K562 (cell line): ENCODE results near the gene BMP6. TPM values are rescaled to one million over a fixed set of nuclear protein-coding genes. Genes with fewer than 3 reads are reported as not detected.

Experiments
- ATAC-seq: fragments of 200-7000 bp; cut with Tn5 transposase; 3 replicates; pipeline ENCODE4 v1.9.1; 2020; ENCODE audit warnings: moderate library complexity
- BruUV-seq: library from RNA; stranded (reverse); fragments of 400-500 nt; replicated peaks from 2 replicates; lab custom pipeline; 2021; lab: Mats Ljungman, UMichigan
- CTCF ChIA-PET: fragments of 300-600 bp; formaldehyde crosslinking; extraction: SDS; loops from one replicate; lab custom pipeline; 2021; ENCODE audit warnings: low intra/inter-chr PET ratio; lab: Yijun Ruan, JAX
- POLR2A ChIA-PET: fragments of 300-600, 350-650 bp; sonication (Branson Sonifier 250); formaldehyde crosslinking; extraction: SDS; loops from one replicate; lab custom pipeline; 2021; ENCODE audit warnings: antibody characterized with exemption, inconsistent platforms; lab: Yijun Ruan, JAX
- DNase-seq, 4 experiments: peaks; one replicate each; pipeline versions ENCODE4 v3.0.0 to v3.0.0-alpha.2; 2011 to 2018; ENCODE audit warnings: low spot score in 3 of 4, mixed read lengths in 3 of 4; ENCODE audit errors: extremely low read depth in 1 of 4
- FAIRE-seq: peaks from 2 replicates; lab custom pipeline; 2011; peaks lifted over from hg19 to GRCh38; lab: Jason Lieb, UNC
- H2AFZ ChIP-seq: 2 replicates; pipeline ENCODE4 v1.6.0; 2011; ENCODE audit warnings: low read depth, low read length, control low read depth, inconsistent platforms
- H3K27ac ChIP-seq: fragments of 200-600 bp; 3 replicates; pipeline ENCODE4 v1.8.0; 2011; ENCODE audit warnings: low read depth, mild to moderate bottlenecking, control low read depth, inconsistent platforms, low read length, moderate library complexity, mixed read lengths; ENCODE audit errors: extremely low read depth
- H3K27me3 ChIP-seq, 2 experiments: fragments of 300-600 bp in 1 of 2; 2 replicates in 1 of 2; 3 replicates in 1 of 2; pipeline versions ENCODE4 v1.6.0 to v1.8.0; 2011; ENCODE audit warnings: inconsistent platforms in 2 of 2, low read length in 2 of 2, mild to moderate bottlenecking in 1 of 2, mixed read lengths in 1 of 2, moderate library complexity in 1 of 2; ENCODE audit not compliant: control insufficient read depth in 2 of 2, insufficient read depth in 2 of 2
- H3K36me3 ChIP-seq: fragments of 300-600 bp; 3 replicates; pipeline ENCODE4 v1.8.0; 2011; ENCODE audit warnings: mild to moderate bottlenecking, low read length, inconsistent platforms; ENCODE audit not compliant: control insufficient read depth, insufficient read depth
- H3K4me1 ChIP-seq, 2 experiments: fragments of 200-600 bp in 1 of 2; replicated peaks in 1 of 2; 2 replicates in 1 of 2; 3 replicates in 1 of 2; pipeline versions ENCODE4 v1.5.1 to v1.8.0; 2011; ENCODE audit warnings: inconsistent platforms in 2 of 2, low read length in 2 of 2, mild to moderate bottlenecking in 1 of 2, mixed read lengths in 1 of 2, moderate library complexity in 1 of 2; ENCODE audit not compliant: control insufficient read depth in 2 of 2, insufficient read depth in 2 of 2
- H3K4me2 ChIP-seq: 2 replicates; pipeline ENCODE4 v1.6.1; 2011; ENCODE audit warnings: low read length, control low read depth, inconsistent platforms, mixed read lengths; ENCODE audit not compliant: insufficient read depth
- H3K4me3 ChIP-seq: fragments of 200-600 bp; sonication (generic), shearing (Covaris generic); 2 replicates; pipeline ENCODE4 v1.5.1; 2016; ENCODE audit warnings: control low read depth, inconsistent platforms
- H3K79me2 ChIP-seq: fragments of 200-600 bp; 3 replicates; pipeline ENCODE4 v1.8.0; 2011; ENCODE audit warnings: low read length, inconsistent platforms; ENCODE audit not compliant: control insufficient read depth, insufficient read depth
- H3K9ac ChIP-seq, 2 experiments: 2 replicates each; pipeline versions ENCODE4 v1.6.0 to v1.6.1; 2011; ENCODE audit warnings: low read depth in 2 of 2, low read length in 2 of 2, control low read depth in 1 of 2, inconsistent platforms in 1 of 2, mild to moderate bottlenecking in 1 of 2, mixed read lengths in 1 of 2; ENCODE audit not compliant: insufficient read depth in 1 of 2
- H3K9me1 ChIP-seq: one replicate; pipeline ENCODE4 v1.6.0; 2011; ENCODE audit warnings: inconsistent platforms, mild to moderate bottlenecking, low read length, moderate library complexity; ENCODE audit not compliant: control insufficient read depth, insufficient read depth
- H3K9me3 ChIP-seq: replicated peaks from 2 replicates; pipeline ENCODE4 v1.5.1; 2011; ENCODE audit warnings: low read depth, low read length, inconsistent platforms; ENCODE audit not compliant: control insufficient read depth, insufficient read depth
- H4K20me1 ChIP-seq: replicated peaks from 2 replicates; pipeline ENCODE4 v1.6.1; 2011; ENCODE audit warnings: low read length, inconsistent platforms, mixed read lengths; ENCODE audit not compliant: control insufficient read depth, insufficient read depth
- CREBBP ChIP-seq: IDR thresholded peaks from one replicate; pipeline ENCODE4 v1.6.1; 2012; ENCODE audit warnings: low read depth, mild to moderate bottlenecking, control low read depth, inconsistent platforms, low read length
- EZH2 ChIP-seq: IDR thresholded peaks from 2 replicates; pipeline ENCODE4 v1.6.1; 2012; ENCODE audit warnings: low read depth, mild to moderate bottlenecking, inconsistent platforms, low read length, borderline replicate concordance
- FOXA3 ChIP-seq, 2 experiments: fragments of 450-650 bp in 1 of 2; sonication (generic) in 1 of 2; formaldehyde crosslinking; IDR thresholded peaks in 1 of 2; conservative IDR thresholded peaks in 1 of 2; 2 replicates each; pipeline versions ENCODE4 v1.4.0 to v1.8.0; 2020 to 2022; ENCODE audit warnings: mild to moderate bottlenecking in 2 of 2, missing genetic modification reagents in 1 of 2
- KLF13 ChIP-seq: fragments of 450-650 bp; IDR thresholded peaks from 2 replicates; pipeline ENCODE4 v1.6.1; 2016; ENCODE audit warnings: missing genetic modification characterization, low read depth, mild to moderate bottlenecking, missing compliant biosample characterization, moderate library complexity, borderline replicate concordance
- MAFF ChIP-seq: IDR thresholded peaks from 2 replicates; pipeline ENCODE4 v1.6.1; 2012; ENCODE audit warnings: low read length, improper control_type of control experiment
- MCM3 ChIP-seq: fragments of 450-650 bp; IDR thresholded peaks from 2 replicates; pipeline ENCODE4 v1.6.1; 2016
- NFATC3 ChIP-seq: fragments of 450-650 bp; IDR thresholded peaks from 2 replicates; pipeline ENCODE4 v1.6.1; 2017; ENCODE audit warnings: mild to moderate bottlenecking
- PHF20 ChIP-seq: fragments of 450-650 bp; IDR thresholded peaks from 2 replicates; pipeline ENCODE4 v1.6.1; 2018; ENCODE audit not compliant: partially characterized antibody
- SLC30A9 ChIP-seq: fragments of 250-450 bp; sonication (Bioruptor Pico); IDR thresholded peaks from 2 replicates; pipeline ENCODE4 v1.8.0; 2022; ENCODE audit warnings: mild to moderate bottlenecking, moderate library complexity
- SREBF2 ChIP-seq: sonication (generic); formaldehyde crosslinking; IDR thresholded peaks from 2 replicates; pipeline ENCODE4 v1.4.0; 2020; ENCODE audit warnings: mild to moderate bottlenecking, missing genetic modification reagents
- SRSF9 ChIP-seq: fragments of 200-400 bp; formaldehyde crosslinking; IDR thresholded peaks from 2 replicates; pipeline ENCODE4 v1.6.1; 2017; ENCODE audit warnings: low read depth, low read length, borderline replicate concordance
- TBL1XR1 ChIP-seq, 2 experiments: IDR thresholded peaks; 2 replicates each; pipeline ENCODE4 v1.6.1; 2012; ENCODE audit warnings: improper control_type of control experiment in 2 of 2, low read length in 2 of 2, mild to moderate bottlenecking in 1 of 2
- THRAP3 ChIP-seq: fragments of 450-650 bp; IDR thresholded peaks from 2 replicates; pipeline ENCODE4 v1.6.1; 2016; ENCODE audit warnings: mild to moderate bottlenecking, inconsistent platforms, borderline replicate concordance
- U2AF1 ChIP-seq: fragments of 200-400 bp; formaldehyde crosslinking; optimal IDR thresholded peaks from 2 replicates; pipeline ENCODE3; 2017; ENCODE audit warnings: mild to moderate bottlenecking, low read depth, low read length, moderate library complexity
- ZNF175 ChIP-seq: fragments of 200-800 bp; sonication (Bioruptor generic); IDR thresholded peaks from 2 replicates; pipeline ENCODE4 v1.6.1; 2016; ENCODE audit warnings: low read depth, mild to moderate bottlenecking, missing genetic modification characterization, missing compliant biosample characterization
- ZNF282 ChIP-seq: sonication (generic); formaldehyde crosslinking; IDR thresholded peaks from 2 replicates; pipeline ENCODE4 v1.8.1; 2023; ENCODE audit warnings: missing genetic modification reagents
- ZNF589 ChIP-seq: fragments of 200-800 bp; sonication (Bioruptor generic); IDR thresholded peaks from 2 replicates; pipeline ENCODE4 v1.6.1; 2016; ENCODE audit warnings: low read depth, missing genetic modification characterization, missing compliant biosample characterization
- WGBS: fragments of 100-300 bp; shearing (Covaris generic); methylation state at CpG from one replicate; pipeline ENCODE4 v1.1.6; 2016; ENCODE audit warnings: low coverage, mixed read lengths; ENCODE audit not compliant: insufficient coverage; ENCODE audit errors: missing lambda C conversion rate; 5-methylcytosine and 5-hydroxymethylcytosine counted together
- in situ Hi-C: fragments of 300-500 bp; cut with MboI; formaldehyde crosslinking; loops from 4 replicates; pipeline ENCODE4 v1.15.0; 2018; ENCODE audit warnings: inconsistent platforms, mixed read lengths
- intact Hi-C: fragments of 100-400 bp; cut with micrococcal nuclease; formaldehyde crosslinking; loops from 2 replicates; pipeline ENCODE4 v1.14.2; 2022
- polyA plus RNA-seq, 8 experiments: library from polyadenylated mRNA; depleted of rRNA in 4 of 8; stranded (reverse) in 5 of 8; unstranded in 3 of 8; fragments of >200 nt; fragmentation: Nextera tagmentation in 2 of 8; fragmentation: Illumina TruSeq in 1 of 8; extraction: Ambion mirVana in 2 of 8; extraction: Trizol in 1 of 8; gene quantifications; 2 replicates each; pipeline versions ENCODE4 v1.2.1 to v1.2.3, GENCODE V29; 2011 to 2014; ENCODE audit warnings: inconsistent platforms in 1 of 8, missing spikeins in 1 of 8
- total RNA-seq, 7 experiments: library from RNA; depleted of rRNA in 6 of 7; stranded (reverse); fragments of >200 nt in 6 of 7; fragmentation: Illumina TruSeq in 2 of 7; extraction: Trizol in 2 of 7; gene quantifications; 2 replicates each; pipeline versions ENCODE4 v1.2.1 to v1.2.3, GENCODE V29; 2011 to 2021; ENCODE audit warnings: low replicate concordance in 1 of 7
- TF ChIP-seq, protein P1 (sequence below): sonication (generic); IDR thresholded peaks from 2 replicates; pipeline ENCODE4 v1.6.1; 2016
- TF ChIP-seq, protein P2 (sequence below): sonication (generic); formaldehyde crosslinking; IDR thresholded peaks from 2 replicates; pipeline ENCODE4 v1.8.0; 2022; ENCODE audit warnings: missing genetic modification reagents, mild to moderate bottlenecking, borderline replicate concordance
- TF ChIP-seq, protein P3 (sequence below): fragments of 450-650 bp; IDR thresholded peaks from 2 replicates; pipeline ENCODE4 v1.6.1; 2016; ENCODE audit warnings: antibody characterized with exemption

The BMP6 gene
- total and polyA plus RNA-seq, 9 of the 15 experiments (the other 6 are each of a cell fraction or from before 2014, with no cell fraction given) = 0.01 to 0.13 (median 0.06) TPM; not detected in 3

DNA sequence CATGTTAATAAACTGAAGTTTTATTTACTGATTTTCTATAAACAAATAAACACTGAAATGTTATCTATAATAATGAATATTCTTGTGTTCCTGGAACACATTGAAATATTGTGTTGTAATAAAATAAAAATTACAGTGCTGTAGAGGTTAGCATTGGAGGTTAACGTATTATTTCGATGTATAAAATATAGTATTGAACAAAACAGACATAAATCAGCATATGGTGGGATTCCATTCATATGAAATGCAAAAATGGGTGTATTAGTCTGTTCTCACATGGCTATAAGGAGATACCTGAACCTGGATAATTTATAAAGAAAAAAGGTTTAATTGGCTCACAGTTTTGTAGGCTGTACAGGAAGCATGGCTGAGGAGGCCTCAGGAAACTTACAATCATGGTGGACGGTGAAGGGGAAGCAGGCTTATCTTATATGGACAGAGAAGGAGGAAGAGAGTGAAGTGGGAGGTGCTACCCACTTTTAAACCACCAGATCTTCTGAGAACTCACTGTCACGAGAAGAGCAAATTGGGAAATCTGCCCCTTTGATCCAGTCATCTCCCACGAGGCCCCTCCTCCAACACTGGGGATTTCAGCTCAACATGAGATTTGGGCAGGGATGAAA lies 24.6 kb upstream of the BMP6 start:
- Histone ChIP-seq H3K27ac (peak overlapping the region; percentile 22; the same call in 1 of the 3 replicates), H3K79me2 (no peaks in the 10 kb centered on the region), H3K9me3 (no peaks in the 10 kb centered on the region; the same call in 1 of the 2 replicates), H3K4me2 (0 out of 2 replicates have a peak overlapping the region, but pooled peaks have one; percentile 4), H3K4me3 (no peak overlapping the region), H2AFZ (peak overlapping the region; percentile 58), H3K36me3 (no peaks in the 10 kb centered on the region), H4K20me1 (no peaks in the 10 kb centered on the region), H3K9ac (no peak overlapping the region), H3K9me1 (no peaks in the 10 kb centered on the region), H3K4me1 (peaks cover 0 to 18% of the 10 kb centered on the region in 2 experiments; a peak in 3 of 5 replicates), H3K27me3 (no peaks in the 10 kb centered on the region)
- ATAC-seq (peak; percentile 67), DNase-seq (peak in 1 of 4 experiments; percentile 78), FAIRE-seq (peak; percentile 75)
- in situ Hi-C loops = no loop called here
- BruUV-seq = no TSS peak
- intact Hi-C loops = no loop called here
- ChIA-PET CTCF (no interaction called here), POLR2A (no interaction called here)
- 32% methylated on average over 5 of the region's 5 CpGs for WGBS
- TF ChIP-seq ZNF589 (CRISPR knock-in tag) (no peak), MCM3 (no peak), SREBF2 (no peak), KLF13 (tag) (no peak), THRAP3 (0 out of 2 replicates have a peak, but pooled peaks have one; percentile 60), EZH2 (no peak), SRSF9 (no peak), ZNF175 (CRISPR knock-in tag) (no peak), TBL1XR1 (IDR thresholded peaks at IDR 0.05; ENCODE audit: low read length in 2 of 2) (peak in 1 of 2 experiments; percentile 5; a peak in 1 of 4 replicates), PHF20 (no peak), NFATC3 (no peak), ZNF282 (no peak), FOXA3 (CRISPR knock-in tag; conservative IDR thresholded peaks at IDR 0.05 in 1 of 2, IDR thresholded peaks at IDR 0.05 in 1 of 2) (0 out of 4 replicates have a peak, but pooled peaks of 1 of the 2 experiments have one; percentile 12), SLC30A9 (CRISPR knock-in tag) (no peak), MAFF (no peak), U2AF1 (no peak), CREBBP (no peak)
- TF ChIP-seq, protein P1, sequence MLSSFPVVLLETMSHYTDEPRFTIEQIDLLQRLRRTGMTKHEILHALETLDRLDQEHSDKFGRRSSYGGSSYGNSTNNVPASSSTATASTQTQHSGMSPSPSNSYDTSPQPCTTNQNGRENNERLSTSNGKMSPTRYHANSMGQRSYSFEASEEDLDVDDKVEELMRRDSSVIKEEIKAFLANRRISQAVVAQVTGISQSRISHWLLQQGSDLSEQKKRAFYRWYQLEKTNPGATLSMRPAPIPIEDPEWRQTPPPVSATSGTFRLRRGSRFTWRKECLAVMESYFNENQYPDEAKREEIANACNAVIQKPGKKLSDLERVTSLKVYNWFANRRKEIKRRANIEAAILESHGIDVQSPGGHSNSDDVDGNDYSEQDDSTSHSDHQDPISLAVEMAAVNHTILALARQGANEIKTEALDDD = no peak
- TF ChIP-seq, protein P2, sequence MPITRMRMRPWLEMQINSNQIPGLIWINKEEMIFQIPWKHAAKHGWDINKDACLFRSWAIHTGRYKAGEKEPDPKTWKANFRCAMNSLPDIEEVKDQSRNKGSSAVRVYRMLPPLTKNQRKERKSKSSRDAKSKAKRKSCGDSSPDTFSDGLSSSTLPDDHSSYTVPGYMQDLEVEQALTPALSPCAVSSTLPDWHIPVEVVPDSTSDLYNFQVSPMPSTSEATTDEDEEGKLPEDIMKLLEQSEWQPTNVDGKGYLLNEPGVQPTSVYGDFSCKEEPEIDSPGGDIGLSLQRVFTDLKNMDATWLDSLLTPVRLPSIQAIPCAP = no peak
- TF ChIP-seq, protein P3, sequence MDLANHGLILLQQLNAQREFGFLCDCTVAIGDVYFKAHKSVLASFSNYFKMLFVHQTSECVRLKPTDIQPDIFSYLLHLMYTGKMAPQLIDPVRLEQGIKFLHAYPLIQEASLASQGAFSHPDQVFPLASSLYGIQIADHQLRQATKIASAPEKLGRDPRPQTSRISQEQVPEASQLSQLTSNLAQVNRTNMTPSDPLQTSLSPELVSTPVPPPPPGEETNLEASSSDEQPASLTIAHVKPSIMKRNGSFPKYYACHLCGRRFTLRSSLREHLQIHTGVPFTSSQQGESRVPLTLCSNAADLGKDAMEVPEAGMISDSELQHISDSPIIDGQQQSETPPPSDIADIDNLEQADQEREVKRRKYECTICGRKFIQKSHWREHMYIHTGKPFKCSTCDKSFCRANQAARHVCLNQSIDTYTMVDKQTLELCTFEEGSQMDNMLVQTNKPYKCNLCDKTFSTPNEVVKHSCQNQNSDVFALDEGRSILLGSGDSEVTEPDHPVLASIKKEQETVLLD = no peak
